GM12891 (cell line): ENCODE data around the gene TIMP2.

Experiments
- DNase-seq: peaks from one replicate; pipeline ENCODE4 v3.0.0; 2011; ENCODE audit warnings: low spot score; ENCODE audit not compliant: insufficient read length
- FAIRE-seq: peaks from 2 replicates; lab custom pipeline; 2011; peaks lifted over from hg19 to GRCh38; lab: Jason Lieb, UNC
- PAX5 ChIP-seq: IDR thresholded peaks from 2 replicates; pipeline ENCODE4 v1.6.1; 2011; ENCODE audit warnings: low read length, moderate library complexity, mild to moderate bottlenecking; ENCODE audit not compliant: insufficient read depth, severe bottlenecking
- POLR2A ChIP-seq: IDR thresholded peaks from 2 replicates; pipeline ENCODE4 v1.6.1; 2011; ENCODE audit warnings: low read depth, low read length, control low read depth
- POLR2AphosphoS5 ChIP-seq: IDR thresholded peaks from 2 replicates; pipeline ENCODE4 v1.6.1; 2011; ENCODE audit warnings: low read depth, low read length, control low read depth
- POU2F2 ChIP-seq: IDR thresholded peaks from 2 replicates; pipeline ENCODE4 v1.6.1; 2011; ENCODE audit warnings: low read depth, mild to moderate bottlenecking, control low read depth, low read length, moderate library complexity
- SPI1 ChIP-seq: IDR thresholded peaks from 2 replicates; pipeline ENCODE4 v1.6.1; 2011; ENCODE audit warnings: low read depth, low read length, control low read depth
- TAF1 ChIP-seq: IDR thresholded peaks from 2 replicates; pipeline ENCODE4 v1.6.1; 2011; ENCODE audit warnings: low read depth, low read length, control low read depth

TIMP2 gene

DNA sequence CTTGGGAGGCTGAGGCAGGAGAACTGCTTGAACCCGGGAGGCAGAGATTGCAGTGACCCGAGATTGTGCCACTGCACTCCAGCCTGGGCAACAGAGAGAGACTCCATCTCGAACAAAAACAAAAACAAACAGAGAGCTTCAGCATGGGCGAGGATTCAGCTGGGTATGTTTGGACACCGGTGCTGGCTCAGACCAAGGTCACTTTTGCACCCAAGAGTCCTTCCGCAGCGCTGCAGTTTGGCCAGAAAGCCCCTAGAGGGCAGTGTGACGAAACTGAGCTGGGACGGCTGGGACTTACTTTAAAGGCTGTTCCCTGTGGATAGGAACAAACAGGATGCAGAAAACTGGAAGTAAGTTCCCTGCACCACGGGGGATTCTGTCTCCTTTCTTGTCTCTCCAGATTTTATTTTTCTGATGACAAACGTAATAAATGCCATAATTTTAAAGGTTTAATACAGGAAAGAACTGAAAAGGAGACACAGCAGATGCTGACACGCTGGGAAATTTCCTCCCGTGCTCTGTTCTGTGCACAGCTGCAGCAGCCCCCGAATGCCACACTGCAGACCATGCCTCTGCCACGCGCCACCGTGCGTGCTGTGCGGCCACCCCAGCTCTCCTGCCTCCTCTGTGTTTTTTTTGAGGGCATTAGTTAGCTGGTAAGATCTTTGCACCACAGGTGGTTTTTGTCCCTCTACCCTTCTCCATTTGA lies 59.4 kb downstream of the TIMP2 start:
- peak; percentile 74 for FAIRE-seq
- DNase-seq = peak; percentile 53
- TF ChIP-seq POU2F2 (no peak), POLR2A (no peak), SPI1 (no peak), PAX5 (no peak), POLR2AphosphoS5 (no peak), TAF1 (no peak)

DNA sequence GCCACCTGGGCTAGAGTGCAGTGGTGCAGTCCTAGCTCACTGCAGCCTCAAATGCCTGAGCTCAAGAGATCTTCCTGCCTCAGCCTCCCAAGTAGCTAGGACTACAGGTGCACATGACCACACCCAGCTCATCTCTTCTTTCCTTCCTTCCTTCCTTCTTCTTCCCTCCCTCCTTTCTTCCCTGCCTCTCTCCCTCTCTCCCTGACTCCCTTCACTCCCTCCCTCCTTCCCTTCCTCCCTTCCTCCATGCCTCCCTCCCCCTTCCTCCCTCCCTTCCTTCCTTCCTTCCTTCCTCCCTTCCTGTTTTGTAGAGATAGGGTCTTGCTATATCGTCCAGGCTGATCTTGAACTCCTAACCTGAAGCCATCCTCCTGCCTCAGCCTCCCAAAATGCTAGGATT lies 61.1 kb downstream of the TIMP2 start:
- DNase-seq (no peak), FAIRE-seq (no peak)
- TF ChIP-seq SPI1 (no peak), PAX5 (no peak), POLR2A (no peak), TAF1 (no peak), POU2F2 (no peak), POLR2AphosphoS5 (no peak)

DNA sequence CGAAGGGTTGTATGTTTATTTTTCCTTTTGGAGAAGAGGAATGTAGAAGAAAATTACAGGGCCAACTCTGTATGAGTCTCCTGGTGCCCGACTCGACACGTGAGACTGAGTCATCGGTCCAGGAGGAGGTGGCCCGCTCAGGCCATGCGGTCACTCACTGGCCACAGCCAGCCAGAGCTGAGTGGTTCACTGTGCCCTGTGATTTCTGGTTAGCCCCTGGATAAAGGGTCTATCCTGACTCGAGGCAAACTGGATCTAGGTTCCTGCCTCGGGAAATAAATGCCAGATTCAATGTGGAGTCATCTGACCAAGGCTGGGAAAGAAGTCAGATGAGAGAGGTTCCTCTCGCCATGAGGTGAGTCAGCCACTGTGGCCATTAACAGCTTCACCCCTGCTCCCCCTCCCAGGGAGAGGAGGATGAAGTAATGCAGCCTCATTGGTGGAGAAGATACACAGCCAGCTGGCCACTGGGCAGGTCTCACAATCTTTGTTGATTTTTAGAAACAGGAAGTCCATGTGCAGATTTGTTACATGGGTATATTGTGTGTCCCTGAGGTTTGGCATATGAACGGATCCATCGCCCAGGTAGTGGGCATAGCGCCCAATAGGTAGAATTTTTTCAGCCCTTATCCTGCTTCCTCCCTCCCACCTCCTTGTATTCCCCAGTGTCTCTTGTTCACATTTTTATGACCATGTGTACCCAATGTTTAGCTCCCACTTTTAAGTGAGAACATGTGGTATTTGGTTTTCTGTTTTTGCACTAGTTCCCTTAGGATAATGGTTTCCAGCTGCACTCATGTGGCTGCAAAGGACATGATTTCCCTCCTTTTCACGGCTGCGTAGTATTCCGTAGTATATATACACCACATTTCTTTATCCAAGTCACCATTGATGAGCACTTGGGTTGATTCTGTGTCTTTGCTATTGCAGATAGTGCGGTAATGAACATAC lies 62.8 kb downstream of the TIMP2 start:
- TF ChIP-seq POLR2AphosphoS5 = no peak
- TF ChIP-seq POU2F2 = no peak
- TF ChIP-seq POLR2A = no peak
- TF ChIP-seq TAF1 = no peak
- TF ChIP-seq SPI1 = 0 out of 2 replicates have a peak, but pooled peaks have one; percentile 4
- DNase-seq = no peak
- FAIRE-seq = no peak

DNA sequence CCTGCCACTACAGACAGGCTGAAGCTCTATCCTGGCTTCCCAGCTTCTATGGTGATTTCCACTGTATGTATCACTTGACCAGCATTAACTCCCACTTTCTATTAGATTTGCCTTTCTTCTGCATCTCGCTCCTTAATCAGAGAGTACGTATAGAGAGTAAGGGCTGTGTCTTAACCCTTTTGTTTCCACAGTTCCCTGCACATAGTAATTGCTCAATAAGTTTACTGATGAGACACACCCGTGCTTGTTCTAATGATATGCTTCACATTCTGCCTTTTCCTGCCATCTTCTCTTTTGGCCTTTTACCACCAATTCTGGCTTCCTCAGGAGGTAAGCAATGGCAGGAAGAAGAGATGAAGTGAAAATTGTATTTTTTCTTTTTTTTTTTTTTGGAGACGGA lies 64.0 kb downstream of the TIMP2 start:
- no peak for DNase-seq
- TF ChIP-seq SPI1 (no peak), POLR2AphosphoS5 (no peak)
- no peak for FAIRE-seq

DNA sequence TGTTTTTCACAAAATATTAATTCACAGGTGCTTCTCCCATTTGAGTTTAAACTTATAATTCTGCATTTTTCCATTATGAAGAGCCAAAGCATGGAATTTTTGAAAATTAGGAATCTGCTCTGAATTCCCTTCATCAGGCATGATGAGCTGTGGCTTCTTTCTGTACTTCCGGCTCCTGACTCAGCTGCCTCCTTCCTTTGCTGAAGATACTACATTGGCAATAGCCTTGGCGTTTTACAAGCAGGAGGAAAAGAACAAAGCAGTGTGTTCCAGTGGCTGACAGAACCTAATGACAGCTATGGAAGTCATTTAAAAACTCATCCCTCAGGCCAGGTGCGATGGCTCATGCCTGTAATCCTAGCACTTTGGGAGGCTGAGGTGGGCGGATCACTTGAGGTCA lies 66.1 kb downstream of the TIMP2 start:
- TF ChIP-seq SPI1 = no peak
- FAIRE-seq = no peak
- no peak for DNase-seq

DNA sequence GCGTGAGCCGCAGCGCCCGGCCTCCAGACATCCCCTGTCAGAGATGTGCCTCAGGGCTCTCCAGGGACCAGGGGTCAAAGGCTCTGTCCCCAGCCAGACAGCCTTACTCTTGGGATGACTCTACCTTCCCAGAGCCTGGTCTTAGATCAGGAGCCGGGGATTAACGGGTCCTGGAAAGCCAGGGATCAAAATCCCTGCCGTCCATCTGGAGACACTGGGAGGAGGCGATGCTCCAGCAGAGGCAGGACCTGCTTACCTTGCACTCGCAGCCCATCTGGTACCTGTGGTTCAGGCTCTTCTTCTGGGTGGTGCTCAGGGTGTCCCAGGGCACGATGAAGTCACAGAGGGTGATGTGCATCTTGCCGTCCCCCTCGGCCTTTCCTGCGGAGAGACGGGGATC lies 67.9 kb downstream of the TIMP2 start:
- no peak for FAIRE-seq
- TF ChIP-seq SPI1 = no peak
- TF ChIP-seq PAX5 = no peak
- no peak for TF ChIP-seq POLR2AphosphoS5
- no peak for TF ChIP-seq POLR2A
- TF ChIP-seq TAF1 = no peak
- TF ChIP-seq POU2F2 = no peak
- DNase-seq = no peak

DNA sequence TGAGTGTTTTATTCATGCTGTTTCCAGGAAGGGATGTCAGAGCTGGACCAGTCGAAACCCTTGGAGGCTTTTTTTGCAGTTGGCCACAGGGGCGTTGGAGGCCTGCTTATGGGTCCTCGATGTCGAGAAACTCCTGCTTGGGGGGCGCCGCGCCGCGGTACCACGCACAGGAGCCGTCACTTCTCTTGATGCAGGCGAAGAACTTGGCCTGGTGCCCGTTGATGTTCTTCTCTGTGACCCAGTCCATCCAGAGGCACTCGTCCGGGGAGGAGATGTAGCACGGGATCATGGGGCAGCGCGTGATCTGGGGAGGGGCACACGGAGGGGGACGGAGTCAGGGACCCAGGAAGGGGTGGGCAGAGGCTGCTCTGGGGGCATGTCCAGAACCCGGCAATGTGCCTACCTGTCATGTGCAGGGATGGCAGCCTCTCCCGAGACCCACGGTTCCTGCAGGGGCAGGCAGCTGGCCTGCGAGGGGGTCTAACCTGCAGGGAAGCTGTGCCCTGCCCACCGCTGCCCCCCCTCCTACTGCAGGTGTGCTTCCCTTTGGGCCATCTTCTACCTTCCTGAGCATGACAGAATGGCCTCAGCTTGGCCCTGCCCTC lies 69.5 kb downstream of the TIMP2 start:
- DNase-seq (no peak), FAIRE-seq (no peak)
- TF ChIP-seq POLR2AphosphoS5 (no peak), TAF1 (no peak), SPI1 (no peak), PAX5 (no peak), POU2F2 (no peak), POLR2A (no peak)

- DNase-seq (no peak), FAIRE-seq (no peak)
- TF ChIP-seq PAX5 (no peak), POU2F2 (no peak), TAF1 (no peak), POLR2A (no peak), SPI1 (no peak), POLR2AphosphoS5 (no peak)
Observed at GRCh38 chr17:78854508-78854907, 70.7 kb downstream of the TIMP2 start.

GRCh38 chr17:78853926-78854394 lies 71.2 kb downstream of the TIMP2 start:
- no peak for DNase-seq
- TF ChIP-seq POU2F2 (no peak), POLR2A (no peak), TAF1 (no peak), SPI1 (no peak), PAX5 (no peak), POLR2AphosphoS5 (no peak)
- no peak for FAIRE-seq
